Liver (tissue), 9 donors: Measurements from ENCODE around the gene LCA5L. TPM values are rescaled to one million over a fixed set of nuclear protein-coding genes. Genes with fewer than 3 reads are reported as not detected.
A peak's percentile ranks its signal among the peaks of the same experiment; 100 is the strongest.

Experiments
- DNase-seq: peaks from one replicate; pipeline ENCODE4 v3.0.0-alpha.2; 2017; ENCODE audit warnings: low spot score
- H3K27ac ChIP-seq, 2 donors: one replicate each; pipeline ENCODE4 v1.7.0; 2013; ENCODE audit warnings: inconsistent platforms in 2 of 2, low read length in 2 of 2, control low read depth in 1 of 2, low read depth in 1 of 2, mild to moderate bottlenecking in 1 of 2
- H3K27me3 ChIP-seq, 4 donors: one replicate each; pipeline versions ENCODE4 v1.6.1 to v1.7.0; 2013; ENCODE audit warnings: low read length in 3 of 4, inconsistent platforms in 1 of 4, mild to moderate bottlenecking in 1 of 4, moderate library complexity in 1 of 4; ENCODE audit not compliant: control insufficient read depth in 4 of 4, insufficient read depth in 4 of 4
- H3K36me3 ChIP-seq, 4 donors: one replicate each; pipeline versions ENCODE4 v1.6.1 to v1.7.0; 2013; ENCODE audit warnings: low read length in 3 of 4, mild to moderate bottlenecking in 3 of 4, low read depth in 1 of 4, moderate library complexity in 1 of 4; ENCODE audit not compliant: control insufficient read depth in 4 of 4, insufficient read depth in 3 of 4
- H3K4me1 ChIP-seq, 4 donors: one replicate each; pipeline versions ENCODE4 v1.6.1 to v1.7.0; 2013; ENCODE audit warnings: low read length in 3 of 4, mild to moderate bottlenecking in 3 of 4, moderate library complexity in 1 of 4; ENCODE audit not compliant: control insufficient read depth in 4 of 4, insufficient read depth in 4 of 4
- H3K4me3 ChIP-seq, 3 donors: one replicate each; pipeline versions ENCODE4 v1.6.1 to v1.7.0; 2013; ENCODE audit warnings: low read length in 3 of 3, control low read depth in 1 of 3, low read depth in 1 of 3, mild to moderate bottlenecking in 1 of 3
- H3K9ac ChIP-seq, 2 donors: one replicate each; pipeline ENCODE4 v1.7.0; 2013; ENCODE audit warnings: low read length in 2 of 2, mild to moderate bottlenecking in 2 of 2, moderate library complexity in 2 of 2, control low read depth in 1 of 2, low read depth in 1 of 2
- H3K9me3 ChIP-seq, 4 donors: one replicate each; pipeline versions ENCODE4 v1.6.1 to v1.7.0; 2013; ENCODE audit warnings: low read length in 3 of 4; ENCODE audit not compliant: control insufficient read depth in 4 of 4
- FOXA2 ChIP-seq: IDR thresholded peaks from 2 replicates; pipeline ENCODE4 v1.6.1; 2016; ENCODE audit warnings: antibody characterized with exemption
- GABPA ChIP-seq, 2 donors: IDR thresholded peaks in 1 of 2; conservative IDR thresholded peaks in 1 of 2; 2 replicates each; pipeline ENCODE4 v1.6.1; 2016; ENCODE audit warnings: antibody characterized with exemption in 2 of 2, mild to moderate bottlenecking in 1 of 2, moderate library complexity in 1 of 2
- HNF4A ChIP-seq, 2 donors: conservative IDR thresholded peaks; 2 replicates each; pipeline ENCODE4 v1.6.1; 2016; ENCODE audit warnings: antibody characterized with exemption in 2 of 2, mild to moderate bottlenecking in 2 of 2
- HNF4G ChIP-seq: IDR thresholded peaks from 2 replicates; pipeline ENCODE4 v1.6.1; 2016; ENCODE audit warnings: antibody characterized with exemption
- JUND ChIP-seq, 2 donors: IDR thresholded peaks; 2 replicates each; pipeline ENCODE4 v1.6.1; 2016; ENCODE audit warnings: antibody characterized with exemption in 2 of 2
- MAX ChIP-seq: IDR thresholded peaks from 2 replicates; pipeline ENCODE4 v1.6.1; 2016; ENCODE audit warnings: antibody characterized with exemption
- NR2F2 ChIP-seq: IDR thresholded peaks from 2 replicates; pipeline ENCODE4 v1.6.1; 2016; ENCODE audit warnings: antibody characterized with exemption
- RAD21 ChIP-seq, 2 donors: IDR thresholded peaks; 2 replicates each; pipeline ENCODE4 v1.6.1; 2016; ENCODE audit warnings: antibody characterized with exemption in 2 of 2, mild to moderate bottlenecking in 2 of 2
- RXRA ChIP-seq, 2 donors: IDR thresholded peaks; 2 replicates each; pipeline ENCODE4 v1.6.1; 2017 to 2018; ENCODE audit warnings: antibody characterized with exemption in 2 of 2, mild to moderate bottlenecking in 1 of 2
- SP1 ChIP-seq: IDR thresholded peaks from 2 replicates; pipeline ENCODE4 v1.6.1; 2018; ENCODE audit warnings: antibody characterized with exemption, mild to moderate bottlenecking
- YY1 ChIP-seq: IDR thresholded peaks from 2 replicates; pipeline ENCODE4 v1.6.1; 2016; ENCODE audit warnings: antibody characterized with exemption, mild to moderate bottlenecking
- WGBS: extraction: QIAGEN DNeasy Blood & Tissue Kit; methylation state at CpG from one replicate; pipeline ENCODE4 v1.1.7; 2013; 5-methylcytosine and 5-hydroxymethylcytosine counted together
- polyA plus RNA-seq, 2 donors: library from polyadenylated mRNA; stranded (reverse) in 1 of 2; unstranded in 1 of 2; fragments of 200-250 nt in 1 of 2; fragments of >200 nt in 1 of 2; fragmentation: Nextera tagmentation in 1 of 2; extraction: Ambion mirVana in 1 of 2; gene quantifications; one replicate each; pipeline versions ENCODE4 v1.2.1 to v1.2.3, GENCODE V29; 2013 to 2015
- total RNA-seq, 2 donors: library from RNA; depleted of rRNA; stranded (reverse); fragments of >200 nt; gene quantifications; one replicate each; pipeline ENCODE4 v1.2.3, GENCODE V29; 2014
- TF ChIP-seq, protein P1 (sequence below): IDR thresholded peaks from 2 replicates; pipeline ENCODE4 v1.6.1; 2016; ENCODE audit warnings: antibody characterized with exemption
- donor health status: healthy.
- donor health status: healthy.
- donor health status: healthy.
- donor health status: healthy.
- donor health status: healthy.

The LCA5L gene
- total and polyA plus RNA-seq, 4 donors, result 0.19 to 1.6 (median 0.99) TPM

- WGBS, result 42% methylated on average over 12 of the region's 12 CpGs
- no peaks in the 10 kb centered on the region for H3K27me3 ChIP-seq
- peak overlapping the region; percentile 89 to 94 for H3K27ac ChIP-seq
- H3K4me1 ChIP-seq, result peaks cover 0 to 18% (median 8%) of the 10 kb centered on the region in 4 donors
- H3K9ac ChIP-seq, result peak overlapping the region; percentile 67 to 91
- no peak for DNase-seq
- no peaks in the 10 kb centered on the region for H3K9me3 ChIP-seq
- H3K4me3 ChIP-seq, result peak overlapping the region; percentile 91 to 97 (median 95)
- TF ChIP-seq SP1 (no peak), HNF4A (conservative IDR thresholded peaks at IDR 0.05) (no peak)
- no peaks in the 10 kb centered on the region for H3K36me3 ChIP-seq
Measured at GRCh38 chr21:39381009-39381408, 64.6 kb downstream of the LCA5L start.

- Histone ChIP-seq H3K4me3 (peak overlapping the region; percentile 91 to 97 (median 95)), H3K4me1 (peaks cover 0 to 16% (median 8%) of the 10 kb centered on the region in 4 donors), H3K27me3 (no peaks in the 10 kb centered on the region), H3K27ac (peak overlapping the region; percentile 89 to 94), H3K9me3 (no peaks in the 10 kb centered on the region), H3K9ac (peak overlapping the region; percentile 67 to 91), H3K36me3 (no peaks in the 10 kb centered on the region)
- DNase-seq, result peak; percentile 88
- TF ChIP-seq GABPA (IDR thresholded peaks at IDR 0.05 in 1 of 2, conservative IDR thresholded peaks at IDR 0.05 in 1 of 2) (no peak), SP1 (peak; percentile 52), NR2F2 (no peak), RXRA (IDR thresholded peaks at IDR 0.05) (peak in 1 of 2 donors; percentile 26), HNF4G (no peak), YY1 (peak; percentile 59), MAX (peak; percentile 28), RAD21 (IDR thresholded peaks at IDR 0.05) (peak in 1 of 2 donors; percentile 13), JUND (IDR thresholded peaks at IDR 0.05) (peak in 1 of 2 donors; percentile 17)
- TF ChIP-seq, protein P1, sequence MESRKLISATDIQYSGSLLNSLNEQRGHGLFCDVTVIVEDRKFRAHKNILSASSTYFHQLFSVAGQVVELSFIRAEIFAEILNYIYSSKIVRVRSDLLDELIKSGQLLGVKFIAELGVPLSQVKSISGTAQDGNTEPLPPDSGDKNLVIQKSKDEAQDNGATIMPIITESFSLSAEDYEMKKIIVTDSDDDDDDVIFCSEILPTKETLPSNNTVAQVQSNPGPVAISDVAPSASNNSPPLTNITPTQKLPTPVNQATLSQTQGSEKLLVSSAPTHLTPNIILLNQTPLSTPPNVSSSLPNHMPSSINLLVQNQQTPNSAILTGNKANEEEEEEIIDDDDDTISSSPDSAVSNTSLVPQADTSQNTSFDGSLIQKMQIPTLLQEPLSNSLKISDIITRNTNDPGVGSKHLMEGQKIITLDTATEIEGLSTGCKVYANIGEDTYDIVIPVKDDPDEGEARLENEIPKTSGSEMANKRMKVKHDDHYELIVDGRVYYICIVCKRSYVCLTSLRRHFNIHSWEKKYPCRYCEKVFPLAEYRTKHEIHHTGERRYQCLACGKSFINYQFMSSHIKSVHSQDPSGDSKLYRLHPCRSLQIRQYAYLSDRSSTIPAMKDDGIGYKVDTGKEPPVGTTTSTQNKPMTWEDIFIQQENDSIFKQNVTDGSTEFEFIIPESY, result peak; percentile 87
- WGBS, result under 1% methylated on average over 65 of the region's 65 CpGs
Measured at GRCh38 chr21:39379986-39380891, 65.3 kb downstream of the LCA5L start.

DNA sequence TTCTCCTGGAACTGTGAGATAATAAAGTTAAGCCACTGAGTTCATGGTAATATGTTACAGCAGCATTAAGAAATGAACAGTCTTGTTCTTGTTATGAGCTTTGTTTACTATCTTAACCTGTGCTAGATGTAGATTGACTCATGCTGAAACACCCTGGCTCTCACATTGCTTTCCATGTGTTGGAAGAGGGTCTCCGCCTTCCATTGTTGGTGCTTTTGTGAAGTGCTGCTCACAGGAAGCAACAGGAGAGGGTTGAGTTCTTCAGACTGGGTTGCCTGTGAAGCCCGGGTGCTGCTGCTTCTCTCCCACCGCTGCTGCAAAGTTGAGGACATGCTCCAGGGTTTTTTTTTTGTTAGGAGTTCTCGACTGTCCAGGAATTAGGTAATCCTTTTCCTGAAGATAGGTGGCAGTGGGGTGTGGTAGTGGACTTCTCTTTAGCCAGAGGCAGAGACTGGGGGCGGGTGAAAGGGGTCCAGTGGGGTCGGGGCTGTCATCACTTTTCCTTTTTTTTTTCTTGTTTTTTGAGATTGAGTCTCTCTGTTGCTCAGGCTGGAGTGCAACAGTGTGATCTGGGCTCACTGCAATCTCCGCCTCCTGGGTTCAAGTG is 68.0 kb downstream of the LCA5L start:
- H3K9ac ChIP-seq, result no peak overlapping the region

More for the DNA sequence above, 68.0 kb downstream of the LCA5L start:
- no peak for DNase-seq
- Histone ChIP-seq H3K4me1 (peaks cover 0 to 16% (median 8%) of the 10 kb centered on the region in 4 donors), H3K4me3 (no peak overlapping the region), H3K9me3 (no peaks in the 10 kb centered on the region), H3K36me3 (no peaks in the 10 kb centered on the region), H3K27me3 (no peaks in the 10 kb centered on the region), H3K27ac (no peak overlapping the region)
- 69% methylated on average over 7 of the region's 7 CpGs for WGBS
- TF ChIP-seq SP1, result no peak
- TF ChIP-seq, protein P1, result no peak
- TF ChIP-seq HNF4A (conservative IDR thresholded peaks at IDR 0.05), result no peak
- TF ChIP-seq JUND (IDR thresholded peaks at IDR 0.05), result no peak
- TF ChIP-seq HNF4G, result no peak
- no peak for TF ChIP-seq NR2F2
- TF ChIP-seq FOXA2, result no peak
